ENCODE measurements around the gene FLAD1. TPM values are rescaled to one million over a fixed set of nuclear protein-coding genes. Genes with fewer than 3 reads are reported as not detected.
A peak's percentile ranks its signal among the peaks of the same experiment; 100 is the strongest.

Gene FLAD1
- total and polyA plus RNA-seq, 11 donors = 19.4 to 50.7 (median 27.4) TPM

- intact Hi-C loops (cut with DNase I) = loop anchor here in 5 of 10 donors (2.0 to 5.0 kb wide), 8 partner anchors 13 to 58 kb away; partner anchors contain the start of genes ADAM15 (in 2 of the 5), PYGO2 (in 2 of the 5), CKS1B (in 1 of the 5) and PBXIP1 (in 1 of the 5)
- Histone ChIP-seq H3K27ac (peak overlapping the region in 2 of 12 donors; percentile 88 to 91), H3K36me3 (peaks cover 0 to 25% (median 17%) of the 10 kb centered on the region in 9 donors), H3K4me3 (no peak overlapping the region), H3K27me3 (no peaks in the 10 kb centered on the region), H3K4me1 (peaks cover 8 to 60% (median 31%) of the 10 kb centered on the region in 12 donors), H3K9me3 (no peaks in the 10 kb centered on the region)
- no peak for DNase-seq
- no peak for ATAC-seq
- WGBS, 4 donors = 85 to 91% (median 89%) methylated on average over 14 to 16 of the region's 16 CpGs
- no peak for TF ChIP-seq POLR2A (IDR thresholded peaks at IDR 0.05)
- TF ChIP-seq CTCF (IDR thresholded peaks at IDR 0.05) = no peak
These were observed 32.5 kb downstream of the FLAD1 start for GRCh38 chr1:155015527-155016230.

- Histone ChIP-seq H3K4me1 (peaks cover 8 to 54% (median 29%) of the 10 kb centered on the region in 12 donors), H3K9me3 (no peaks in the 10 kb centered on the region), H3K27me3 (no peaks in the 10 kb centered on the region), H3K27ac (peak overlapping the region; percentile 63 to 91 (median 84)), H3K4me3 (no peak overlapping the region), H3K36me3 (peaks cover 0 to 25% (median 17%) of the 10 kb centered on the region in 9 donors)
- 81 to 91% (median 88%) methylated on average over 24 to 26 of the region's 26 CpGs for WGBS, 4 donors
- intact Hi-C loops (cut with DNase I) = loop anchor here in 5 of 10 donors (2.0 to 5.0 kb wide), 8 partner anchors 14 to 59 kb away; partner anchors contain the start of genes ADAM15 (in 2 of the 5), PYGO2 (in 2 of the 5), CKS1B (in 1 of the 5) and PBXIP1 (in 1 of the 5)
- TF ChIP-seq CTCF (IDR thresholded peaks at IDR 0.05) (no peak), POLR2A (IDR thresholded peaks at IDR 0.05) (no peak)
- ATAC-seq = no peak
- peak in 1 of 5 donors; percentile 61 for DNase-seq
These were observed 33.2 kb downstream of the FLAD1 start for GRCh38 chr1:155016231-155016831.

- peaks cover 0 to 25% (median 17%) of the 10 kb centered on the region in 9 donors for H3K36me3 ChIP-seq
- TF ChIP-seq CTCF (IDR thresholded peaks at IDR 0.05) (peak; percentile 97 to 100 (median 98)), POLR2A (IDR thresholded peaks at IDR 0.05) (peak in 1 of 2 donors; percentile 52)
- ATAC-seq (peak; percentile 85 to 94 (median 90)), DNase-seq (peak; percentile 86 to 94 (median 91))
- H3K27me3 ChIP-seq = no peaks in the 10 kb centered on the region
- no peaks in the 10 kb centered on the region for H3K9me3 ChIP-seq
- WGBS, 4 donors = 4 to 6% (median 5%) methylated on average over 29 to 49 of the region's 49 CpGs
- intact Hi-C loops (cut with DNase I) = loop anchor here in 5 of 10 donors (2.0 to 5.0 kb wide), 8 partner anchors 14 to 60 kb away; partner anchors contain the start of genes ADAM15 (in 2 of the 5), PYGO2 (in 2 of the 5), CKS1B (in 1 of the 5) and PBXIP1 (in 1 of the 5)
- H3K4me3 ChIP-seq = peak overlapping the region; percentile 1 to 69 (median 56)
- peaks cover 5 to 44% (median 24%) of the 10 kb centered on the region in 12 donors for H3K4me1 ChIP-seq
- H3K27ac ChIP-seq = peak overlapping the region; percentile 63 to 91 (median 84)
These were observed 34.1 kb downstream of the FLAD1 start for GRCh38 chr1:155017041-155017945.

Measured in heart left ventricle (tissue), 16 donors.